Measurements from ENCODE around the gene CYP4B1. TPM values are rescaled to one million over a fixed set of nuclear protein-coding genes. Genes with fewer than 3 reads are reported as not detected.

Gene CYP4B1
- total RNA-seq, 1 experiment from 2014 or later = 0.92 TPM

DNA sequence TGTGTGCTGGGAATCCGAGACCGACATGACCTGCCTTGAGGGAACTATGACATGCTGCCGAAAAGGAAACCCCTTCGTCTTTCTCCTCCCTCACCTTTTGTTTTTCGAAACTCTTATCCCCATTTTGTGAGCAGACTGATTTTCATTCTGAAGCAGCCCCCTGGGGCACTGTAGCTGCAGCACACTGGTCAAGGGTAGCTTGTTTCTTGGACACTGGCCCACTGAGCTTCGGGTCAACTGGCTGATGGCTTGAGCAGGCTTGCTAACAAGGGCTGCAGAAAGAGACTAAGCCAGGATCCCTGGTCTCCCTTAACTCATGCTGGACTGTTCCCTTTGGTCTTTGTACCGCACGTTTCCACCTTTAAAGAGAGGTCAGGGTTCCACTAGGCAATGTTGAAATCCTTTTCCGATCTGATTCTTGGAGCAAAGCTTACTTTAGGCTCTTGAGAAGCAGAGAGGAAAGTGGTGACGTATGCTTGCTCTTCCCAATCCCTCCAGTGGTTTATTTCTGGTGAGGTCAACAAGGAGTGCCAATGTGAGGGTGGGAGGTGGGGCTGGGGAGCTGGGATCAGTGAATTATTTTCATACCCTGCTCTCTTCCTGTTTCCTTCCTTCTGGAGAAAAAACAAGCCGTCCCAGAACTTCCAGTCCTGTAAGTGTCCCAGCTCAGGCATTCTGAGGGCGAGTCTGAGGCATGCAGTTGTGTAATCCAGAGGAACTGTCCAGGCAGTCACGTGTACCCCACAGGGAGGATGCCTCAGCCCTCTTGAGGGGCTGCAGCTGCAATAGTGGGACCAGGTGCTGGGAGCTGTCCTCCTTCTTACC is 7.6 kb downstream of the CYP4B1 start:
- Mint-ChIP-seq H3K9me3 (ENCODE audit: low read depth, unreplicated experiment) (no peaks in the 10 kb centered on the region), H3K36me3 (ENCODE audit: insufficient read depth, unreplicated experiment) (no peaks in the 10 kb centered on the region)
- no TSS peak for BruUV-seq (replicated peaks)

GRCh38 chr1:46807046-46807972 is 8.5 kb downstream of the CYP4B1 start:
- no peak for DNase-seq
- no peak for TF ChIP-seq CTCF (IDR thresholded peaks at IDR 0.05; ENCODE audit: unreplicated experiment)
- Mint-ChIP-seq H3K4me1 (ENCODE audit: low read depth, unreplicated experiment) (no peaks in the 10 kb centered on the region), H3K9me3 (ENCODE audit: low read depth, unreplicated experiment) (no peaks in the 10 kb centered on the region), H3K36me3 (ENCODE audit: insufficient read depth, unreplicated experiment) (no peaks in the 10 kb centered on the region), H3K27ac (ENCODE audit: unreplicated experiment) (no peak overlapping the region), H3K27me3 (ENCODE audit: unreplicated experiment) (no peaks in the 10 kb centered on the region), H3K4me3 (ENCODE audit: low read depth, unreplicated experiment) (no peak overlapping the region)
- CTCF ChIA-PET = interaction anchor here (1.1 kb wide), 1 partner anchor 50 kb away, joined by 3 read pairs; no protein-coding TSS in a partner anchor
- BruUV-seq (replicated peaks) = no TSS peak
- intact Hi-C loops (cut with micrococcal nuclease; ENCODE audit: unreplicated experiment) = no loop called here

More for the DNA sequence above, 7.6 kb downstream of the CYP4B1 start:
- no peak overlapping the region for H3K4me3 Mint-ChIP-seq (ENCODE audit: low read depth, unreplicated experiment)
- DNase-seq = peak; percentile 24
- no peaks in the 10 kb centered on the region for H3K27me3 Mint-ChIP-seq (ENCODE audit: unreplicated experiment)
- no peaks in the 10 kb centered on the region for H3K4me1 Mint-ChIP-seq (ENCODE audit: low read depth, unreplicated experiment)
- CTCF ChIA-PET = interaction anchor here (1.1 kb wide), 1 partner anchor 49 kb away, joined by 3 read pairs; no protein-coding TSS in a partner anchor
- no peak for TF ChIP-seq CTCF (IDR thresholded peaks at IDR 0.05; ENCODE audit: unreplicated experiment)
- intact Hi-C loops (cut with micrococcal nuclease; ENCODE audit: unreplicated experiment) = no loop called here
- no peak overlapping the region for H3K27ac Mint-ChIP-seq (ENCODE audit: unreplicated experiment)

GRCh38 chr1:46809071-46809470 is 10.2 kb downstream of the CYP4B1 start:
- no peak for DNase-seq
- TF ChIP-seq CTCF (IDR thresholded peaks at IDR 0.05; ENCODE audit: unreplicated experiment) = no peak
- no peaks in the 10 kb centered on the region for H3K36me3 Mint-ChIP-seq (ENCODE audit: insufficient read depth, unreplicated experiment)
- CTCF ChIA-PET = no interaction called here
- H3K4me3 Mint-ChIP-seq (ENCODE audit: low read depth, unreplicated experiment) = no peak overlapping the region
- no TSS peak for BruUV-seq (replicated peaks)
- no peaks in the 10 kb centered on the region for H3K4me1 Mint-ChIP-seq (ENCODE audit: low read depth, unreplicated experiment)
- no peaks in the 10 kb centered on the region for H3K9me3 Mint-ChIP-seq (ENCODE audit: low read depth, unreplicated experiment)
- no peak overlapping the region for H3K27ac Mint-ChIP-seq (ENCODE audit: unreplicated experiment)
- intact Hi-C loops (cut with micrococcal nuclease; ENCODE audit: unreplicated experiment) = no loop called here
- H3K27me3 Mint-ChIP-seq (ENCODE audit: unreplicated experiment) = no peaks in the 10 kb centered on the region

DNA sequence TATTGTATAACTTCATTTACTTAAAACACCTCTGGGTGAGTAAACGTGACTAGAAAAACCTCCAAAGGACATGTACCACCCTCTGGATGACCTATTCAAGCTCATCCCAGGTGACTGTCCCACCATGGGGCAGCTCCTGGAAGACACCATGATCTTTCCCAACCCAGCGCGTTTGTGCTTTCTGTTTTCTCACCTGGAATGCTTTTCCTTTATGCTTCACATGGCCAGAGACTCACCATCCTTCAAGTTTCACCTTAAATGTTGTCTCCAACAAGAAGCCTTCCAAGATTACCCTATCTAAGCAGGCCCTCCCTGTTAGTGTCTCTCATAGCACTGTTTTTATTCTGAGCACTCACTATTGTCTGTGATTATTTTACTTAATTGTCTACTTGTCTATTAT is 11.1 kb downstream of the CYP4B1 start:
- no peaks in the 10 kb centered on the region for H3K36me3 Mint-ChIP-seq (ENCODE audit: insufficient read depth, unreplicated experiment)

More for the DNA sequence above, 11.1 kb downstream of the CYP4B1 start:
- Mint-ChIP-seq H3K4me3 (ENCODE audit: low read depth, unreplicated experiment) (no peak overlapping the region), H3K4me1 (ENCODE audit: low read depth, unreplicated experiment) (no peaks in the 10 kb centered on the region), H3K27me3 (ENCODE audit: unreplicated experiment) (no peaks in the 10 kb centered on the region), H3K27ac (ENCODE audit: unreplicated experiment) (no peak overlapping the region), H3K9me3 (ENCODE audit: low read depth, unreplicated experiment) (no peaks in the 10 kb centered on the region)
- DNase-seq = no peak
- BruUV-seq (replicated peaks) = no TSS peak
- no peak for TF ChIP-seq CTCF (IDR thresholded peaks at IDR 0.05; ENCODE audit: unreplicated experiment)
- intact Hi-C loops (cut with micrococcal nuclease; ENCODE audit: unreplicated experiment) = no loop called here
- CTCF ChIA-PET = no interaction called here

Data from Calu3 (cell line).